OCI-LY1 (cell line): ENCODE results near the gene SPIN1.

ENCODE experiments used
- H2AFZ ChIP-seq: fragments of 200-600 bp; sonication (generic), shearing (Covaris generic); 2 replicates; pipeline ENCODE4 v1.6.0; 2014; ENCODE audit warnings: antibody characterized with exemption, mild to moderate bottlenecking, low read length
- H3F3A ChIP-seq: fragments of 200-600 bp; sonication (generic), shearing (Covaris generic); 2 replicates; pipeline ENCODE4 v1.6.0; 2014; ENCODE audit warnings: mild to moderate bottlenecking, antibody characterized with exemption, low read length, moderate library complexity; ENCODE audit not compliant: insufficient read depth
- H3K27ac ChIP-seq: fragments of 200-600 bp; sonication (generic); 2 replicates; pipeline ENCODE4 v1.5.1; 2014; ENCODE audit warnings: low read length, mixed run types, mild to moderate bottlenecking, low read depth; ENCODE audit not compliant: poor library complexity, severe bottlenecking
- H3K27me3 ChIP-seq: fragments of 200-600 bp; sonication (generic); 2 replicates; pipeline ENCODE4 v1.6.0; 2014; ENCODE audit warnings: antibody characterized with exemption, mild to moderate bottlenecking, low read length, moderate library complexity; ENCODE audit not compliant: insufficient read depth
- H3K36me3 ChIP-seq: fragments of 200-600 bp; sonication (generic); 2 replicates; pipeline ENCODE4 v1.6.1; 2014; ENCODE audit warnings: mild to moderate bottlenecking, antibody characterized with exemption, low read length, moderate library complexity, mixed read lengths; ENCODE audit not compliant: insufficient read depth
- H3K4me1 ChIP-seq: fragments of 200-600 bp; sonication (generic); 2 replicates; pipeline ENCODE4 v1.5.1; 2014; ENCODE audit warnings: mild to moderate bottlenecking, low read length, moderate library complexity; ENCODE audit not compliant: insufficient read depth, severe bottlenecking
- H3K4me2 ChIP-seq: fragments of 200-600 bp; sonication (generic), shearing (Covaris generic); 2 replicates; pipeline ENCODE4 v1.6.1; 2014; ENCODE audit warnings: low read length
- H3K4me3 ChIP-seq: fragments of 200-600 bp; sonication (generic); 2 replicates; pipeline ENCODE4 v1.5.1; 2014; ENCODE audit warnings: low read length, low read depth, mild to moderate bottlenecking, mixed read lengths; ENCODE audit not compliant: poor library complexity, severe bottlenecking
- H3K79me2 ChIP-seq: fragments of 200-600 bp; shearing (Covaris generic); 2 replicates; pipeline ENCODE4 v1.6.1; 2016; ENCODE audit warnings: mixed run types, low read length, mixed read lengths; ENCODE audit not compliant: insufficient read depth
- H3K9ac ChIP-seq: fragments of 200-600 bp; sonication (generic), shearing (Covaris generic); 2 replicates; pipeline ENCODE4 v1.6.1; 2014; ENCODE audit warnings: mild to moderate bottlenecking, low read length, mixed read lengths
- H3K9me2 ChIP-seq: fragments of 200-600 bp; sonication (generic), shearing (Covaris generic); 2 replicates; pipeline ENCODE4 v1.6.1; 2014; ENCODE audit warnings: low read depth, mild to moderate bottlenecking, low read length, mixed read lengths
- H3K9me3 ChIP-seq: fragments of 200-600 bp; shearing (Covaris generic); 2 replicates; pipeline ENCODE4 v1.6.1; 2014; ENCODE audit warnings: low read length, mixed read lengths
- H4K20me1 ChIP-seq: fragments of 200-600 bp; sonication (generic), shearing (Covaris generic); 2 replicates; pipeline ENCODE4 v1.6.0; 2016; ENCODE audit warnings: mild to moderate bottlenecking, low read length; ENCODE audit not compliant: insufficient read depth
- EZH2 ChIP-seq: fragments of 200-600 bp; sonication (generic), shearing (Covaris generic); IDR thresholded peaks from 2 replicates; pipeline ENCODE4 v1.8.0; 2017; ENCODE audit warnings: borderline replicate concordance, mixed run types, mild to moderate bottlenecking, antibody characterized with exemption, low read length, moderate library complexity, mixed read lengths
- TF ChIP-seq, protein P1 (sequence below): fragments of 200-600 bp; sonication (generic), shearing (Covaris generic); IDR thresholded peaks from 2 replicates; pipeline ENCODE4 v1.5.1; 2017; ENCODE audit warnings: mild to moderate bottlenecking, antibody characterized with exemption, low read length, moderate library complexity, mixed read lengths

Gene SPIN1

DNA sequence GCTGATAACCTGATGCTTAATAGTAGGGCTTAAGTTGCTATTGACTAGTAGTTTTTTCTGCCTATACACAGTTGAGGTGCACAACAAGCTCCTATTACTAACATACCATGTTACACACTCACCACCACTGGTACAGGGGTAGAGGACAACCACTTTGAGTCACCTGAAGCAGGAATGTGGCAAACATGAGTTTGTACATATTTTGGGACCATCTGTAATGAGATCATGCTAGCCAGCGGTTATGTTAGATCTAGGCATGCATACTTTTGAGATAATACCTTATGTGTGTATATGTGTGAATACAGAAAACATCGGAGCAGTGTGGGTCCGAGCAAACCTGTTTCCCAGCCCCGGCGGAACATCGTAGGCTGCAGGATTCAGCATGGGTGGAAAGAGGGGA is 73.9 kb downstream of the SPIN1 start:
- Histone ChIP-seq H3K4me2 (no peak overlapping the region), H3K9ac (no peak overlapping the region), H3K27ac (no peak overlapping the region), H3K79me2 (no peaks in the 10 kb centered on the region), H3K4me3 (no peak overlapping the region), H3F3A (no peaks in the 10 kb centered on the region), H2AFZ (no peak overlapping the region), H3K9me2 (no peaks in the 10 kb centered on the region), H3K36me3 (peaks cover 5% of the 10 kb centered on the region; the same call in 1 of the 2 replicates), H3K9me3 (no peaks in the 10 kb centered on the region), H3K4me1 (no peaks in the 10 kb centered on the region), H4K20me1 (no peaks in the 10 kb centered on the region), H3K27me3 (no peaks in the 10 kb centered on the region)
- no peak for TF ChIP-seq EZH2
- TF ChIP-seq, protein P1, sequence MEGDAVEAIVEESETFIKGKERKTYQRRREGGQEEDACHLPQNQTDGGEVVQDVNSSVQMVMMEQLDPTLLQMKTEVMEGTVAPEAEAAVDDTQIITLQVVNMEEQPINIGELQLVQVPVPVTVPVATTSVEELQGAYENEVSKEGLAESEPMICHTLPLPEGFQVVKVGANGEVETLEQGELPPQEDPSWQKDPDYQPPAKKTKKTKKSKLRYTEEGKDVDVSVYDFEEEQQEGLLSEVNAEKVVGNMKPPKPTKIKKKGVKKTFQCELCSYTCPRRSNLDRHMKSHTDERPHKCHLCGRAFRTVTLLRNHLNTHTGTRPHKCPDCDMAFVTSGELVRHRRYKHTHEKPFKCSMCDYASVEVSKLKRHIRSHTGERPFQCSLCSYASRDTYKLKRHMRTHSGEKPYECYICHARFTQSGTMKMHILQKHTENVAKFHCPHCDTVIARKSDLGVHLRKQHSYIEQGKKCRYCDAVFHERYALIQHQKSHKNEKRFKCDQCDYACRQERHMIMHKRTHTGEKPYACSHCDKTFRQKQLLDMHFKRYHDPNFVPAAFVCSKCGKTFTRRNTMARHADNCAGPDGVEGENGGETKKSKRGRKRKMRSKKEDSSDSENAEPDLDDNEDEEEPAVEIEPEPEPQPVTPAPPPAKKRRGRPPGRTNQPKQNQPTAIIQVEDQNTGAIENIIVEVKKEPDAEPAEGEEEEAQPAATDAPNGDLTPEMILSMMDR = no peak

DNA sequence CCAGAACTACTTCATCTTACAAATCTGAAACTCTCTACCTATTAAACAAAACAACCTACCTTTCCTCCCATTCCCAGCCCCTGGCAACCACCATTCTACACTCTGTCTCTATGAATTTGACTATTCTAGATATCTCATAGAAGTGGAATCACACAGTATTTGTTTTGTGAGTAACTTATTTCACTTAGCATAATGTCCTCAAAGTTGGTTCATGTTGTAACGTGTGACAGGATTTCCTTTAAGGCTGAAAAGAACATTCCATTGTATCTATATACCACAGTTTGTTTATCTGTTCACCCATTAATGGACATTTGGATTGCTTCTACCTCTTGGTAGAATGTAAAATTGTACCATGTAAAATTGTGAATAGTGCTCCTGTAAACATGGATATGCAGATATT is 76.6 kb downstream of the SPIN1 start:
- H3K27ac ChIP-seq = no peak overlapping the region
- H3K36me3 ChIP-seq = peaks cover 10% of the 10 kb centered on the region; the same call in 1 of the 2 replicates
- no peak overlapping the region for H3K9ac ChIP-seq
- no peak overlapping the region for H3K4me2 ChIP-seq
- no peaks in the 10 kb centered on the region for H3F3A ChIP-seq
- H2AFZ ChIP-seq = no peak overlapping the region
- TF ChIP-seq, protein P1 = no peak
- no peak for TF ChIP-seq EZH2
- no peaks in the 10 kb centered on the region for H3K4me1 ChIP-seq
- H3K9me3 ChIP-seq = no peaks in the 10 kb centered on the region
- H4K20me1 ChIP-seq = no peaks in the 10 kb centered on the region
- H3K79me2 ChIP-seq = no peaks in the 10 kb centered on the region
- no peaks in the 10 kb centered on the region for H3K9me2 ChIP-seq
- no peak overlapping the region for H3K4me3 ChIP-seq
- H3K27me3 ChIP-seq = no peaks in the 10 kb centered on the region

DNA sequence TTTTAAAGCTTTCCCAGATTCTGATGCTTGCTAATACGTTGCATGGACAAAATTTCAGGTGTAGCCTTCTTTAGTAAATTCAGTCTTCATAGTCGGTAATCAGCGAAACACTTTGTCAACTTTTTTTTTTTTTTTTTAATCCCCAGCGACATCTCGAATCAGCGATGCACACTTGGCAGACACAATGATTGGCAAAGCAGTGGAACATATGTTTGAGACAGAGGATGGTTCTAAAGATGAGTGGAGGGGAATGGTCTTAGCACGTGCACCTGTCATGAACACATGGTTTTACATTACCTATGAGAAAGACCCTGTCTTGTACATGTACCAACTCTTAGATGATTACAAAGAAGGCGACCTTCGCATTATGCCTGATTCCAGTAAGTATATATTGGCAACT is 80.0 kb downstream of the SPIN1 start:
- Histone ChIP-seq H3K27me3 (no peaks in the 10 kb centered on the region), H3K36me3 (peaks cover 11% of the 10 kb centered on the region), H3K4me3 (no peak overlapping the region), H3K27ac (no peak overlapping the region), H3F3A (no peaks in the 10 kb centered on the region), H3K9ac (no peak overlapping the region), H3K79me2 (no peaks in the 10 kb centered on the region), H2AFZ (no peak overlapping the region), H3K4me2 (no peak overlapping the region), H3K4me1 (no peaks in the 10 kb centered on the region), H3K9me2 (no peaks in the 10 kb centered on the region), H3K9me3 (no peaks in the 10 kb centered on the region), H4K20me1 (no peaks in the 10 kb centered on the region)
- TF ChIP-seq, protein P1 = no peak
- TF ChIP-seq EZH2 = no peak
